HEK293T (cell line): ENCODE measurements around the gene KHDC3L.

ENCODE experiments used
- CTCF ChIA-PET: fragments of 350-600 bp; formaldehyde crosslinking; extraction: SDS; loops from one replicate; lab custom pipeline; 2021; ENCODE audit warnings: antibody characterized with exemption, inconsistent platforms; lab: Yijun Ruan, JAX
- POLR2A ChIA-PET: fragments of 350-600 bp; formaldehyde crosslinking; extraction: SDS; loops from one replicate; lab custom pipeline; 2020; ENCODE audit warnings: antibody characterized with exemption, inconsistent platforms; lab: Yijun Ruan, JAX
- DNase-seq: peaks from one replicate; pipeline ENCODE4 v3.0.0; 2012; ENCODE audit warnings: mixed read lengths; ENCODE audit errors: extremely low spot score
- ARNT ChIP-seq: fragments of 450-650 bp; IDR thresholded peaks from 2 replicates; pipeline ENCODE4 v1.6.1; 2017; ENCODE audit warnings: mild to moderate bottlenecking
- BHLHE40 ChIP-seq: fragments of 450-650 bp; IDR thresholded peaks from 2 replicates; pipeline ENCODE4 v1.6.1; 2016; ENCODE audit warnings: mild to moderate bottlenecking, moderate library complexity, borderline replicate concordance
- CTBP1 ChIP-seq: fragments of 450-650 bp; IDR thresholded peaks from 2 replicates; pipeline ENCODE4 v1.6.1; 2016; ENCODE audit warnings: borderline replicate concordance
- ELF4 ChIP-seq: fragments of 450-650 bp; IDR thresholded peaks from 2 replicates; pipeline ENCODE4 v1.6.1; 2017; ENCODE audit warnings: antibody characterized with exemption
- FOXA1 ChIP-seq: fragments of 450-650 bp; IDR thresholded peaks from 2 replicates; pipeline ENCODE4 v1.6.1; 2016; ENCODE audit warnings: mild to moderate bottlenecking
- FOXK2 ChIP-seq: fragments of 450-650 bp; IDR thresholded peaks from 2 replicates; pipeline ENCODE4 v1.6.1; 2016; ENCODE audit warnings: mild to moderate bottlenecking
- FOXM1 ChIP-seq: fragments of 450-650 bp; IDR thresholded peaks from 2 replicates; pipeline ENCODE4 v1.6.1; 2017; ENCODE audit warnings: mild to moderate bottlenecking, borderline replicate concordance
- HDGF ChIP-seq: fragments of 450-650 bp; IDR thresholded peaks from 2 replicates; pipeline ENCODE4 v1.6.1; 2017; ENCODE audit warnings: antibody characterized with exemption, borderline replicate concordance
- L3MBTL2 ChIP-seq: fragments of 450-650 bp; conservative IDR thresholded peaks from 2 replicates; pipeline ENCODE4 v1.6.1; 2016; ENCODE audit warnings: mild to moderate bottlenecking
- LEF1 ChIP-seq: fragments of 450-650 bp; IDR thresholded peaks from 2 replicates; pipeline ENCODE4 v1.6.1; 2017; ENCODE audit warnings: mild to moderate bottlenecking, borderline replicate concordance
- NFRKB ChIP-seq: fragments of 450-650 bp; IDR thresholded peaks from 2 replicates; pipeline ENCODE4 v1.6.1; 2016; ENCODE audit warnings: mild to moderate bottlenecking, moderate library complexity
- PKNOX1 ChIP-seq: fragments of 450-650 bp; IDR thresholded peaks from 2 replicates; pipeline ENCODE4 v1.6.1; 2016
- SP1 ChIP-seq: fragments of 450-650 bp; IDR thresholded peaks from 2 replicates; pipeline ENCODE4 v1.6.1; 2017
- SUZ12 ChIP-seq: fragments of 450-650 bp; IDR thresholded peaks from 2 replicates; pipeline ENCODE4 v1.6.1; 2016; ENCODE audit warnings: mild to moderate bottlenecking
- TARDBP ChIP-seq: fragments of 450-650 bp; IDR thresholded peaks from 2 replicates; pipeline ENCODE4 v1.6.1; 2016
- ZNF384 ChIP-seq: fragments of 450-650 bp; IDR thresholded peaks from 2 replicates; pipeline ENCODE4 v1.6.1; 2016

KHDC3L gene

GRCh38 chr6:73393278-73393677 lies 30.8 kb downstream of the KHDC3L start:
- ChIA-PET CTCF (no interaction called here), POLR2A (no interaction called here)
- no peak for TF ChIP-seq SUZ12
- TF ChIP-seq ELF4, result no peak
- no peak for TF ChIP-seq FOXK2
- DNase-seq, result no peak

GRCh38 chr6:73394577-73395354 lies 32.3 kb downstream of the KHDC3L start, which contains the start of gene DDX43:
Gene DDX43, plus strand, starts transcription at chr6:73394828. Its CDS starts 78 bp downstream, at chr6:73394906.
- POLR2A ChIA-PET, result interaction anchor here (0.6 to 1.3 kb wide), 2 partner anchors 68 to 85 kb away, joined by 3 to 4 read pairs; no protein-coding TSS in a partner anchor
- DNase-seq, result no peak
- TF ChIP-seq SUZ12, result no peak
- TF ChIP-seq FOXK2, result no peak
- no peak for TF ChIP-seq ZNF384
- no peak for TF ChIP-seq HDGF
- TF ChIP-seq ARNT, result no peak
- no peak for TF ChIP-seq PKNOX1
- no peak for TF ChIP-seq L3MBTL2
- no peak for TF ChIP-seq NFRKB
- TF ChIP-seq FOXM1, result no peak
- no peak for TF ChIP-seq SP1
- TF ChIP-seq FOXA1, result no peak
- no peak for TF ChIP-seq CTBP1
- CTCF ChIA-PET, result interaction anchor here (0.5 to 0.7 kb wide), 2 partner anchors 66 to 78 kb away, joined by 3 read pairs; no protein-coding TSS in a partner anchor

GRCh38 chr6:73395875-73396274 lies 33.4 kb downstream of the KHDC3L start:
- DNase-seq, result no peak
- no peak for TF ChIP-seq TARDBP
- TF ChIP-seq PKNOX1, result no peak
- no peak for TF ChIP-seq FOXK2
- TF ChIP-seq SP1, result no peak
- no peak for TF ChIP-seq LEF1
- TF ChIP-seq CTBP1, result no peak
- no peak for TF ChIP-seq ARNT
- ChIA-PET CTCF (no interaction called here), POLR2A (interaction anchor here (0.6 to 1.3 kb wide), 3 partner anchors 13 to 87 kb away, joined by 3 to 4 read pairs (median 3); partner anchors contain the start of gene MTO1)

- CTCF ChIA-PET, result interaction anchor here (0.6 kb wide), 1 partner anchor 53 kb away, joined by 3 read pairs; no protein-coding TSS in a partner anchor
These were observed 38.2 kb downstream of the KHDC3L start for GRCh38 chr6:73400656-73401055.

GRCh38 chr6:73409395-73409794 lies 46.9 kb downstream of the KHDC3L start:
- POLR2A ChIA-PET, result no interaction called here
- TF ChIP-seq L3MBTL2, result no peak
- TF ChIP-seq TARDBP, result no peak
- no peak for TF ChIP-seq FOXK2
- TF ChIP-seq HDGF, result no peak
- TF ChIP-seq PKNOX1, result no peak
- TF ChIP-seq CTBP1, result no peak
- TF ChIP-seq LEF1, result no peak
- CTCF ChIA-PET, result no interaction called here
- DNase-seq, result no peak

More at GRCh38 chr6:73400656-73401055, 38.2 kb downstream of the KHDC3L start:
- TF ChIP-seq SP1, result no peak
- no peak for TF ChIP-seq TARDBP
- no peak for TF ChIP-seq HDGF
- TF ChIP-seq L3MBTL2, result no peak
- POLR2A ChIA-PET, result interaction anchor here (0.8 kb wide), 1 partner anchor 19 kb away, joined by 3 read pairs; no protein-coding TSS in a partner anchor
- DNase-seq, result no peak

- CTCF ChIA-PET, result no interaction called here
These were observed 50.6 kb downstream of the KHDC3L start for GRCh38 chr6:73413102-73413501.

More at GRCh38 chr6:73413102-73413501, 50.6 kb downstream of the KHDC3L start:
- no peak for TF ChIP-seq HDGF
- TF ChIP-seq BHLHE40, result no peak
- no peak for TF ChIP-seq LEF1
- no peak for TF ChIP-seq L3MBTL2
- TF ChIP-seq FOXK2, result no peak
- TF ChIP-seq NFRKB, result no peak
- TF ChIP-seq PKNOX1, result no peak
- no peak for TF ChIP-seq ZNF384
- TF ChIP-seq SUZ12, result no peak
- no peak for TF ChIP-seq ARNT
- TF ChIP-seq FOXA1, result no peak
- no peak for TF ChIP-seq FOXM1
- no peak for TF ChIP-seq TARDBP
- TF ChIP-seq CTBP1, result no peak
- TF ChIP-seq SP1, result no peak
- TF ChIP-seq ELF4, result no peak
- DNase-seq, result no peak
- POLR2A ChIA-PET, result no interaction called here
